HG03025 (cell line): Measurements from ENCODE around the gene SELPLG.

ENCODE experiments used
- ATAC-seq: cut with Tn5 transposase; IDR thresholded peaks from one replicate; pipeline ENCODE4 v1.9.1; 2021; ENCODE audit warnings: mild to moderate bottlenecking, moderate library complexity; ENCODE audit not compliant: unreplicated experiment, low FRiP score

Gene SELPLG

GRCh38 chr12:108608616-108609015 is 25.1 kb downstream of the SELPLG start:
- ATAC-seq = no peak

GRCh38 chr12:108607981-108608600 is 25.6 kb downstream of the SELPLG start:
- no peak for ATAC-seq

- ATAC-seq = no peak
Observed at GRCh38 chr12:108606492-108606891, 27.2 kb downstream of the SELPLG start.

- no peak for ATAC-seq
Observed at GRCh38 chr12:108605690-108606406, 27.8 kb downstream of the SELPLG start.

- no peak for ATAC-seq
Observed at GRCh38 chr12:108605000-108605689, 28.5 kb downstream of the SELPLG start.

GRCh38 chr12:108604208-108604941 is 29.3 kb downstream of the SELPLG start:
- no peak for ATAC-seq

GRCh38 chr12:108603743-108604142 is 30.0 kb downstream of the SELPLG start:
- ATAC-seq = no peak

GRCh38 chr12:108602976-108603704 is 30.6 kb downstream of the SELPLG start:
- no peak for ATAC-seq

- no peak for ATAC-seq
Observed at GRCh38 chr12:108602209-108602705, 31.4 kb downstream of the SELPLG start.

- ATAC-seq = no peak
Observed at GRCh38 chr12:108600702-108601007, 33.0 kb downstream of the SELPLG start.

- no peak for ATAC-seq
Observed at GRCh38 chr12:108599948-108600701, 33.6 kb downstream of the SELPLG start.

GRCh38 chr12:108599541-108599940 is 34.2 kb downstream of the SELPLG start:
- ATAC-seq = no peak

- no peak for ATAC-seq
Observed at GRCh38 chr12:108598553-108599250, 35.0 kb downstream of the SELPLG start.

- ATAC-seq = no peak
Observed at GRCh38 chr12:108597559-108598471, 35.9 kb downstream of the SELPLG start, which contains the start of gene TMEM119. TSS of gene TMEM119 (minus strand) at chr12:108598084. CDS start at chr12:108592383, 5,701 bp downstream.

- no peak for ATAC-seq
Observed at GRCh38 chr12:108596854-108597558, 36.7 kb downstream of the SELPLG start.

- no peak for ATAC-seq
Observed at GRCh38 chr12:108595711-108596647, 37.7 kb downstream of the SELPLG start.
